K562 (cell line): ENCODE data around the gene TRAPPC2B. TPM values are rescaled to one million over a fixed set of nuclear protein-coding genes. Genes with fewer than 3 reads are reported as not detected.

Experiments
- FOXA3 ChIP-seq, 2 experiments: fragments of 450-650 bp in 1 of 2; sonication (generic) in 1 of 2; formaldehyde crosslinking; IDR thresholded peaks in 1 of 2; conservative IDR thresholded peaks in 1 of 2; 2 replicates each; pipeline versions ENCODE4 v1.4.0 to v1.8.0; 2020 to 2022; ENCODE audit warnings: mild to moderate bottlenecking in 2 of 2, missing genetic modification reagents in 1 of 2
- HDAC1 ChIP-seq, 2 experiments: fragments of 450-650 bp; IDR thresholded peaks; 2 replicates each; pipeline ENCODE4 v1.6.1; 2016 to 2017; ENCODE audit warnings: inconsistent platforms in 1 of 2, mild to moderate bottlenecking in 1 of 2, moderate library complexity in 1 of 2
- KDM4B ChIP-seq, 2 experiments: fragments of 450-650 bp in 1 of 2; sonication (generic) in 1 of 2; IDR thresholded peaks; 2 replicates each; pipeline ENCODE4 v1.6.1; 2016 to 2017; ENCODE audit warnings: borderline replicate concordance in 2 of 2, antibody characterized with exemption in 1 of 2, low read depth in 1 of 2, mild to moderate bottlenecking in 1 of 2
- PTTG1 ChIP-seq: fragments of 450-650 bp; IDR thresholded peaks from 2 replicates; pipeline ENCODE4 v1.6.1; 2016; ENCODE audit warnings: low read depth, mild to moderate bottlenecking, missing genetic modification characterization, missing compliant biosample characterization
- YBX1 ChIP-seq: fragments of 450-650 bp; IDR thresholded peaks from 2 replicates; pipeline ENCODE4 v1.7.1; 2016; ENCODE audit warnings: mild to moderate bottlenecking
- polyA plus RNA-seq, 8 experiments: library from polyadenylated mRNA; depleted of rRNA in 4 of 8; stranded (reverse) in 5 of 8; unstranded in 3 of 8; fragments of >200 nt; fragmentation: Nextera tagmentation in 2 of 8; fragmentation: Illumina TruSeq in 1 of 8; extraction: Ambion mirVana in 2 of 8; extraction: Trizol in 1 of 8; gene quantifications; 2 replicates each; pipeline versions ENCODE4 v1.2.1 to v1.2.3, GENCODE V29; 2011 to 2014; ENCODE audit warnings: inconsistent platforms in 1 of 8, missing spikeins in 1 of 8
- total RNA-seq, 7 experiments: library from RNA; depleted of rRNA in 6 of 7; stranded (reverse); fragments of >200 nt in 6 of 7; fragmentation: Illumina TruSeq in 2 of 7; extraction: Trizol in 2 of 7; gene quantifications; 2 replicates each; pipeline versions ENCODE4 v1.2.1 to v1.2.3, GENCODE V29; 2011 to 2021; ENCODE audit warnings: low replicate concordance in 1 of 7
- TF ChIP-seq, protein P1 (sequence below), 2 experiments: fragments of 450-650 bp; IDR thresholded peaks; 2 replicates each; pipeline ENCODE4 v1.6.1; 2016; ENCODE audit warnings: mild to moderate bottlenecking in 2 of 2, borderline replicate concordance in 1 of 2, low read depth in 1 of 2, moderate library complexity in 1 of 2
- TF ChIP-seq, protein P2 (sequence below): fragments of 450-650 bp; IDR thresholded peaks from 2 replicates; pipeline ENCODE4 v1.6.1; 2016; ENCODE audit warnings: low read depth
- TF ChIP-seq, protein P3 (sequence below): fragments of 250-450 bp; sonication (Bioruptor Pico); IDR thresholded peaks from 2 replicates; pipeline ENCODE4 v1.8.0; 2021; ENCODE audit warnings: moderate library complexity, mild to moderate bottlenecking, inconsistent platforms

Gene TRAPPC2B
- total and polyA plus RNA-seq, 9 of the 15 experiments (the other 6 are each of a cell fraction or from before 2014, with no cell fraction given) = 2.2 to 20.4 (median 4.6) TPM

GRCh38 chr19:57410877-57411671 lies 47.7 kb downstream of the TRAPPC2B start, which contains the start of gene ZNF17 (continued):
- TF ChIP-seq, protein P1, sequence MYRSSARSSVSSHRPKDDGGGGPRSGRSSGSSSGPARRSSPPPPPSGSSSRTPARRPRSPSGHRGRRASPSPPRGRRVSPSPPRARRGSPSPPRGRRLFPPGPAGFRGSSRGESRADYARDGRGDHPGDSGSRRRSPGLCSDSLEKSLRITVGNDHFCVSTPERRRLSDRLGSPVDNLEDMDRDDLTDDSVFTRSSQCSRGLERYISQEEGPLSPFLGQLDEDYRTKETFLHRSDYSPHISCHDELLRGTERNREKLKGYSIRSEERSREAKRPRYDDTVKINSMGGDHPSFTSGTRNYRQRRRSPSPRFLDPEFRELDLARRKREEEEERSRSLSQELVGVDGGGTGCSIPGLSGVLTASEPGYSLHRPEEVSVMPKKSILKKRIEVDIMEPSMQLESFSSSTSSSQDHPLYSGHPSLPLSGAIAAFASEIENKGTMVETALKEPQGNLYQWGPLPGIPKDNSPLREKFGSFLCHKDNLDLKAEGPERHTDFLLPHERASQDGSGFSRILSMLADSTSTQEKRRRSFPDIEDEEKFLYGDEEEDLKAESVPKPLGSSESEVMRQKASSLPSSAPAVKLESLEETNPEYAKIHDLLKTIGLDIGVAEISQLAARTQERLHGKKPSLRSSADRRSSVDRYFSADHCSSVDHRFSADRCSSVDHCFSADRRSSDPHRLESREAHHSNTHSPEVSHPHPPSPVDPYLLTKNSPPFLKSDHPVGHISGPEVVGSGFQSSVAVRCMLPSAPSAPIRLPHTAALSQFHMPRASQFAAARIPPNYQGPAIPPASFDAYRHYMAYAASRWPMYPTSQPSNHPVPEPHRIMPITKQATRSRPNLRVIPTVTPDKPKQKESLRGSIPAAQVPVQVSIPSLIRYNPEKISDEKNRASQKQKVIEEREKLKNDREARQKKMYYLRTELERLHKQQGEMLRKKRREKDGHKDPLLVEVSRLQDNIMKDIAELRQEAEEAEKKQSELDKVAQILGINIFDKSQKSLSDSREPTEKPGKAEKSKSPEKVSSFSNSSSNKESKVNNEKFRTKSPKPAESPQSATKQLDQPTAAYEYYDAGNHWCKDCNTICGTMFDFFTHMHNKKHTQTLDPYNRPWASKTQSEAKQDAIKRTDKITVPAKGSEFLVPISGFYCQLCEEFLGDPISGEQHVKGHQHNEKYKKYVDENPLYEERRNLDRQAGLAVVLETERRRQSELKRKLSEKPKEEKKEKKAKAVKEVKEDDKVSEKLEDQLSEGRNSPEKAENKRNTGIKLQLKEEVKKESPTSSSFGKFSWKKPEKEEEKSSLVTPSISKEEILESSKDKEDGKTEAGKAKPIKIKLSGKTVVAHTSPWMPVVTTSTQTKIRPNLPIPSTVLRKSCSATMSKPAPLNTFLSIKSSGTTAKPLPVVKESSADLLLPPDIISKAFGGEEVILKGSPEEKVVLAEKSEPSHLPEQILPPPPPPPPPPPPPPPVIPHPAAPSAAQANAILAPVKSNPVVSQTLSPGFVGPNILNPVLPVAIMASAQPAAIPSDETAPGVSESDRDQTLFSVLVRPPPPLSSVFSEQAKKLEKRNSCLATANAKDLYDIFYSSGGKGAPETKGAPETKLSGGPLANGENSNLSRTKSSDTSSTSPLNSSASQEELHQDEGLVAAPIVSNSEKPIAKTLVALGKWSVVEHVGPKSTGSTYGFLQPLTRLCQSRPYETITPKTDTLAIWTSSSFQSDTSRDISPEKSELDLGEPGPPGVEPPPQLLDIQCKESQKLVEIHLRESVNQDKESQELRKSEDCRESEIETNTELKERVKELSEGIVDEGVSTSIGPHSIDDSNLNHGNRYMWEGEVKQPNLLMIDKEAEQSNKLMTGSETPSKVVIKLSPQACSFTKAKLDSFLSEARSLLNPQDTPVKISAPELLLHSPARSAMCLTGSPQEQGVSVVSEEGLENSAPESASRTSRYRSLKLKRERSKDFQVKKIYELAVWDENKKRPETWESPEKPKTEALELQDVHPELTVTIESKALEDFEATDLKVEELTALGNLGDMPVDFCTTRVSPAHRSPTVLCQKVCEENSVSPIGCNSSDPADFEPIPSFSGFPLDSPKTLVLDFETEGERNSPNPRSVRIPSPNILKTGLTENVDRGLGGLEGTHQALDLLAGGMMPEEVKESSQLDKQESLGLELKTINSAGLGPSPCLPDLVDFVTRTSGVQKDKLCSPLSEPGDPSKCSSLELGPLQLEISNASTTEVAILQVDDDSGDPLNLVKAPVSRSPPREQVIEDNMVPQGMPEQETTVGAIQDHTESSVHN (IDR thresholded peaks at IDR 0.05; ENCODE audit: borderline replicate concordance in 1 of 2, low read depth in 1 of 2) = no peak
- TF ChIP-seq HDAC1 (IDR thresholded peaks at IDR 0.05) (peak in 1 of 2 experiments; percentile 77; a peak in 2 of 4 replicates), KDM4B (IDR thresholded peaks at IDR 0.05; ENCODE audit: borderline replicate concordance in 2 of 2, low read depth in 1 of 2) (no peak), PTTG1 (no peak), FOXA3 (CRISPR knock-in tag; conservative IDR thresholded peaks at IDR 0.05 in 1 of 2, IDR thresholded peaks at IDR 0.05 in 1 of 2) (peak in 1 of 2 experiments; percentile 90; a peak in 2 of 4 replicates), YBX1 (no peak)
- TF ChIP-seq, protein P2, sequence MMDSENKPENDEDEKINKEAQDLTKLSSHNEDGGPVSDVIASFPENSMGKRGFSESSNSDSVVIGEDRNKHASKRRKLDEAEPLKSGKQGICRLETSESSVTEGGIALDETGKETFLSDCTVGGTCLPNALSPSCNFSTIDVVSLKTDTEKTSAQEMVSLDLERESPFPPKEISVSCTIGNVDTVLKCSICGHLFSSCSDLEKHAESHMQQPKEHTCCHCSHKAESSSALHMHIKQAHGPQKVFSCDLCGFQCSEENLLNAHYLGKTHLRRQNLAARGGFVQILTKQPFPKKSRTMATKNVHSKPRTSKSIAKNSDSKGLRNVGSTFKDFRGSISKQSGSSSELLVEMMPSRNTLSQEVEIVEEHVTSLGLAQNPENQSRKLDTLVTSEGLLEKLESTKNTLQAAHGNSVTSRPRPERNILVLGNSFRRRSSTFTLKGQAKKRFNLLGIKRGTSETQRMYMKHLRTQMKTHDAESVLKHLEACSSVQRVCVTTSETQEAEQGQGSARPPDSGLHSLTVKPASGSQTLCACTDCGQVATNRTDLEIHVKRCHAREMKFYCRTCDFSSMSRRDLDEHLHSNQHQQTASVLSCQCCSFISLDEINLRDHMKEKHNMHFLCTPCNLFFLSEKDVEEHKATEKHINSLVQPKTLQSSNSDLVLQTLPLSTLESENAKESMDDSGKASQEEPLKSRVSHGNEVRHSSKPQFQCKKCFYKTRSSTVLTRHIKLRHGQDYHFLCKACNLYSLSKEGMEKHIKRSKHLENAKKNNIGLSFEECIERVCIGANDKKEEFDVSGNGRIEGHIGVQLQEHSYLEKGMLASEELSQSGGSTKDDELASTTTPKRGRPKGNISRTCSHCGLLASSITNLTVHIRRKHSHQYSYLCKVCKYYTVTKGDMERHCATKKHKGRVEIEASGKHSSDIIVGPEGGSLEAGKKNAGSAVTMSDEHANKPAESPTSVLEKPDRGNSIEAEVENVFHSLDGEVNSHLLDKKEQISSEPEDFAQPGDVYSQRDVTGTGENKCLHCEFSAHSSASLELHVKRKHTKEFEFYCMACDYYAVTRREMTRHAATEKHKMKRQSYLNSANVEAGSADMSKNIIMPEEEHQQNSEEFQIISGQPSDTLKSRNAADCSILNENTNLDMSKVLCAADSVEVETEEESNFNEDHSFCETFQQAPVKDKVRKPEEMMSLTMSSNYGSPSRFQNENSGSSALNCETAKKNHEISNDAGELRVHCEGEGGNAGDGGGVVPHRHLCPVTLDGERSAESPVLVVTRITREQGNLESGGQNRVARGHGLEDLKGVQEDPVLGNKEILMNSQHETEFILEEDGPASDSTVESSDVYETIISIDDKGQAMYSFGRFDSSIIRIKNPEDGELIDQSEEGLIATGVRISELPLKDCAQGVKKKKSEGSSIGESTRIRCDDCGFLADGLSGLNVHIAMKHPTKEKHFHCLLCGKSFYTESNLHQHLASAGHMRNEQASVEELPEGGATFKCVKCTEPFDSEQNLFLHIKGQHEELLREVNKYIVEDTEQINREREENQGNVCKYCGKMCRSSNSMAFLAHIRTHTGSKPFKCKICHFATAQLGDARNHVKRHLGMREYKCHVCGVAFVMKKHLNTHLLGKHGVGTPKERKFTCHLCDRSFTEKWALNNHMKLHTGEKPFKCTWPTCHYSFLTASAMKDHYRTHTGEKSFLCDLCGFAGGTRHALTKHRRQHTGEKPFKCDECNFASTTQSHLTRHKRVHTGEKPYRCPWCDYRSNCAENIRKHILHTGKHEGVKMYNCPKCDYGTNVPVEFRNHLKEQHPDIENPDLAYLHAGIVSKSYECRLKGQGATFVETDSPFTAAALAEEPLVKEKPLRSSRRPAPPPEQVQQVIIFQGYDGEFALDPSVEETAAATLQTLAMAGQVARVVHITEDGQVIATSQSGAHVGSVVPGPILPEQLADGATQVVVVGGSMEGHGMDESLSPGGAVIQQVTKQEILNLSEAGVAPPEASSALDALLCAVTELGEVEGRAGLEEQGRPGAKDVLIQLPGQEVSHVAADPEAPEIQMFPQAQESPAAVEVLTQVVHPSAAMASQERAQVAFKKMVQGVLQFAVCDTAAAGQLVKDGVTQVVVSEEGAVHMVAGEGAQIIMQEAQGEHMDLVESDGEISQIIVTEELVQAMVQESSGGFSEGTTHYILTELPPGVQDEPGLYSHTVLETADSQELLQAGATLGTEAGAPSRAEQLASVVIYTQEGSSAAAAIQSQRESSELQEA = peak; percentile 57; the same call in 1 of the 2 replicates
- TF ChIP-seq, protein P3, sequence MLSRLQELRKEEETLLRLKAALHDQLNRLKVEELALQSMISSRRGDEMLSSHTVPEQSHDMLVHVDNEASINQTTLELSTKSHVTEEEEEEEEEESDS (CRISPR knock-in tag) = no peak
